AG04449 (cell line): ENCODE measurements around the gene SEMA3A.
A peak's percentile ranks its signal among the peaks of the same experiment; 100 is the strongest.

Experiments
- CTCF ChIA-PET: fragments of 350-600 bp; formaldehyde crosslinking; extraction: SDS; loops from one replicate; lab custom pipeline; 2021; ENCODE audit warnings: antibody characterized with exemption; lab: Yijun Ruan, JAX
- POLR2A ChIA-PET: fragments of 400-600, 350-600 bp; formaldehyde crosslinking; extraction: SDS; loops from one replicate; lab custom pipeline; 2020; ENCODE audit warnings: antibody characterized with exemption, inconsistent platforms; lab: Yijun Ruan, JAX
- DNase-seq: peaks from one replicate; pipeline ENCODE4 v3.0.0-alpha.2; 2010; ENCODE audit warnings: low read depth, low spot score
- H3K4me3 ChIP-seq: 2 replicates; pipeline ENCODE4 v1.5.1; 2011; ENCODE audit warnings: low read depth, mild to moderate bottlenecking, control low read depth, low read length
- TF ChIP-seq, protein P1 (sequence below): IDR thresholded peaks from one replicate; pipeline ENCODE4 v1.5.1; 2011; ENCODE audit warnings: mild to moderate bottlenecking, moderate library complexity, low read length, control low read depth, inconsistent platforms; ENCODE audit not compliant: insufficient read depth; ENCODE audit errors: missing control alignments

SEMA3A gene

DNA sequence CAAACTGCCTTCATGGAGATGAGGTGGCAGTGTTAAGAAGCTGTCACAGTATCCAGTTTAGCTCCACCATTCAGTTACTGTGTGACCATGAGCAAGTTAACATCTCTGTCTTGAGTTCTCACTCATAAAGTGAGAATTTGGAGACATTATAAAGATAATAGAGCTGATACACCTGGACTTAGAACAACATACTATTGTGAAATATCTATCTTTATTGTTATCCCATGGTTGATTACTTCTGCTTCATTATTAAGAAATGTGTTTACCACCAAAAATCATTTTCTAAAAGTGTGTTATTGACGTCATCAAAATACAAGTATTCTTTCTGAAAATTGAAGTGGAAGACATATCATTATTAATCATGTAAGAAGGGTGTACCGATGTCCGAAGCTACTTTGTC lies 166.9 kb downstream of the SEMA3A start:
- ChIA-PET POLR2A (no interaction called here), CTCF (no interaction called here)
- no peak for DNase-seq
- TF ChIP-seq, protein P1, sequence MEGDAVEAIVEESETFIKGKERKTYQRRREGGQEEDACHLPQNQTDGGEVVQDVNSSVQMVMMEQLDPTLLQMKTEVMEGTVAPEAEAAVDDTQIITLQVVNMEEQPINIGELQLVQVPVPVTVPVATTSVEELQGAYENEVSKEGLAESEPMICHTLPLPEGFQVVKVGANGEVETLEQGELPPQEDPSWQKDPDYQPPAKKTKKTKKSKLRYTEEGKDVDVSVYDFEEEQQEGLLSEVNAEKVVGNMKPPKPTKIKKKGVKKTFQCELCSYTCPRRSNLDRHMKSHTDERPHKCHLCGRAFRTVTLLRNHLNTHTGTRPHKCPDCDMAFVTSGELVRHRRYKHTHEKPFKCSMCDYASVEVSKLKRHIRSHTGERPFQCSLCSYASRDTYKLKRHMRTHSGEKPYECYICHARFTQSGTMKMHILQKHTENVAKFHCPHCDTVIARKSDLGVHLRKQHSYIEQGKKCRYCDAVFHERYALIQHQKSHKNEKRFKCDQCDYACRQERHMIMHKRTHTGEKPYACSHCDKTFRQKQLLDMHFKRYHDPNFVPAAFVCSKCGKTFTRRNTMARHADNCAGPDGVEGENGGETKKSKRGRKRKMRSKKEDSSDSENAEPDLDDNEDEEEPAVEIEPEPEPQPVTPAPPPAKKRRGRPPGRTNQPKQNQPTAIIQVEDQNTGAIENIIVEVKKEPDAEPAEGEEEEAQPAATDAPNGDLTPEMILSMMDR = no peak
- no peak overlapping the region for H3K4me3 ChIP-seq

DNA sequence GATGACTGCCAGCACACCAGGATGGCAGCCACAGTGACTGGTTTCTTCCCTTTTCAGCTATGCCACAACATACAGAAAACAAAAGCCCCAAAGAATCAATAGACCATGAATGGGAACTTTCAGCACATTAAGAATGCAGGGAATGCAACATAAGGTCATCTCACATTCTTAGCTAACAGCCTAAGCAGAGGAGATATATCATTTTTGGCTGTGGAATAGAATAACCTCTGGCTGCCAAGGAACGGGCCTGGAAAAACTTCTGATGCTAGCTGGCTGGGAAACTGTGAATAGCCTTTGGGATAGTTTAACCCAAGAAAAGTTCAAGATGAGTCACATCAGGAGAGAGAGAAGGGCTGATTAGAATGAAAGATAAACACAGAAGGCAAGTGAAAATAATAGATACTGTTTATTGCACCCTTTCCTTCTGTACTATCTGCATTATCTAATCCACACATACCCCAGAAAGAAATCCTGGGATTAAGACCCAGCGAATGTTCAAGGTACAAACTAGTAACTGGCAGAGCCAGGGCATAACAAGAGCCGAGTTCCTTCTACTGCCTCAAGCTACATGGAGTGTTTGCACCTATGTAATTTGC lies 169.2 kb downstream of the SEMA3A start:
- peak; percentile 94 for DNase-seq
- POLR2A ChIA-PET = no interaction called here
- TF ChIP-seq, protein P1 = no peak
- no peak overlapping the region for H3K4me3 ChIP-seq
- CTCF ChIA-PET = no interaction called here

DNA sequence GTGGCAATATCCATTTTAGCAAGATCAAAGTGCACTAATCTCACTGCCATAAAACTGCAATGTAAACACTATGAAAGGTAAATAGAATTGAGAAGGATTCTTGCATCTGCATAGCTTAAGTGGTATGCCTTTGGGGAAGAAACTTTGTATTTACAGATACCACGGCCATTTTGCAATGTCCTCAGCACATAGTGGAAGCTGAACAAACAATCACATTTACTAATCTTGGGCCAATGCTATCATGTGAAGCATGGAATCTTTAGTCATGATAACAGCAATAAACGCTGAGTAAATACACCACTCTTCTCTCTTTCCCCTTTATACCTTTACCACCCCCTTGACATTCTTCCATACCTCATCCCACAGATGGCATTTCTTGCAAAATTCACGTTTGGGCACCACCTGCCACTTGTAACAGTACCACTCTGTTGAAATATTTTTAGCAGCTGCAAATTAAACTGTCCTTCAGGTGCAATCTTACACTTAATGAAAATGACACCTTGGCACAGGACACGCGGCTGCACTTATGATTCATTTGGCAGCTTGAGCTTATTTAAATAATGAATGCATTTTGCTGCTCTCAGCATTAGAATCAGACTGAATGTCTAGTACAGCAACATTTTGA lies 171.8 kb downstream of the SEMA3A start:
- TF ChIP-seq, protein P1 = no peak
- ChIA-PET CTCF (interaction anchor here (0.9 kb wide), 1 partner anchor 10 kb away, joined by 3 read pairs; no protein-coding TSS in a partner anchor), POLR2A (no interaction called here)
- H3K4me3 ChIP-seq = no peak overlapping the region
- DNase-seq = no peak

DNA sequence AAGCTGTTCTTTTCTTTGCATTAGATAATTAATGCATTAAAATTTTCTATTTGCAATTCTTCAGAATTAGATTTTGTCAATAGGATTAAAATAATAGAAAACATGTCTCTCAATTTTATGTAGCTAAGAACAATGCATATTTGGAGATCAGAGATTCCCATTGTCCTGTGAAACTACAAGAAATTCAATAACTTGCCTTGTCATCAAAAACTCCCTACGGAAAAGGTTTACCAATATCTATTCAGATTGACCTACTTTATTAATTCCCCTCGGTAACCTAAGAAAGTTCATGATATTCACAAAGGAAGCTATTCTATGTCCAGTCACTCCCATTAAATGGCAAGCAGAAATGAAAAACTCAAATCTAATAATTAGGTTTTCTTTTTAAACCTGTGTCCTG lies 172.6 kb downstream of the SEMA3A start:
- ChIA-PET POLR2A (no interaction called here), CTCF (interaction anchor here (0.9 kb wide), 1 partner anchor 11 kb away, joined by 3 read pairs; no protein-coding TSS in a partner anchor)
- no peak for DNase-seq
- H3K4me3 ChIP-seq = no peak overlapping the region
- TF ChIP-seq, protein P1 = no peak

DNA sequence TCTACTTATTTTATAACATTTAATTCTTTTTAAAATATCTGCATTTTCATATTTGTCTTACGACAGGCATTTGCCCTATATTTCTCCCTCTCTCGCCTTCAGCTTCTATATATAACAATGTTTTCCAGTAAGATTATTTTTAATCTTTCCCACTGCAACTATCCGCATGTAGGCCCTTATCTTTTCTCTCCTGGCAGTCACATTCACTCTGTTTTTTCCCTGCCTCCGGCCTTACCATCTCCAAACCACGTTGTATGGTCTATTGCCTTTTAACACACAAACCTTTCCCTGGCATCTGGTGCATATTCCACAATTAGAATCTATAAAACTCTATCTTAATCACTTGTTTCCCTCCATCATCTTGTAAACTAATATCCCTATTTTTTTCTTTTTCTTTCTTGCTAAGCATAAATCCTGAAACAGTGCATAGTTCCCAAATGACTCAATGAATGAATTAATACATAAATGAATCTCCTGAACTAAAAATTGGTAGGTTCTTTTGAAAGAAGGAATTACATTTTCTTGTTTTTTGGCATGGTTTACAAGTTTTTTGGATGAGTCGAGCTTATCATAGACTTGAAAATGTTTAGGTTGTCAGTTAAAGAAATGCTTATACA lies 173.2 kb downstream of the SEMA3A start:
- DNase-seq = no peak
- H3K4me3 ChIP-seq = no peak overlapping the region
- ChIA-PET POLR2A (no interaction called here), CTCF (no interaction called here)
- TF ChIP-seq, protein P1 = no peak

DNA sequence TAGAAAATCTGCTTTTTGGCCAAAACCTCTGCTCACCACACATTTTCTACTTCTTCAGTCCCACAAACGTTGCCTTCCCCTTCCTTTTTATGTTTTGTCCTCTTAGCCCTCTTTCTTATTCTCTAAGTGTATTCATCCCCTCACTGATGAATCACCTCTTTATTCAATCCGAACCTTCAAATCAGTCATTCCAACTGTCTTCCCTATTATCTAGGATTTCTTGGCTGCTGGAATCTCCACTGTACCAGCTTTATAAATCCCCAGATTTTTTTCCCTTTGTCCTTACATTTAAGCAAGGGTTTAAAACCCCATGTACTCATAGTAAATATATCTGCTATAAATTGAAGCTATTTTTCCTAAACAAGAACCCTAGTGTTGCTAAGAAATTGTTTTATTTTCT lies 176.9 kb downstream of the SEMA3A start:
- ChIA-PET POLR2A (no interaction called here), CTCF (no interaction called here)
- no peak for DNase-seq
- TF ChIP-seq, protein P1 = no peak
- H3K4me3 ChIP-seq = no peak overlapping the region
